ENCODE measurements around the gene SUCLG1.

DNA sequence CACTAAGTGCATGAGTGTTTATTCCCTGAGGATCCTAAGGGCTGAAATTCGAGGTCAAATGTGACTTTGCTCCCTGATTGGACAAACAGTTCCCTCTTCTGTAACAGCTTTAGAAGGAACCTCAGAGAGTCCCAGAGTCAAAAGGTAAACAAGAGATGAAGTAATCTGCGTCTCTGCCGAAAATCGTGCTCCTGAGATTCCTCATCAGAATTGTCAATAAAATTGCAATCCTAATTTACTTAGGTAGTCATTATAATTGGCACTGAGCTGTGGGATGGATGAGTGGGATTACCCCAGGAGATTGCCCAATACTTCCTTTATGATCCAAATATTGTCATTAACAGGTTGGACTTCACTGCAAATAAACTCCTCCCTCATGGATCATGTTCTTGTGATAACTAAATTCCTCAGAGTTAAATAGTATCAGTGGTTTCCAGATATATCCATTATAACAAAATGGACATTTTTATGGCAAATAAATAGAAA lies 907 bp upstream of the SUCLG1 start:
- TF ChIP-seq MEF2A (IDR thresholded peaks at IDR 0.05; ENCODE audit: borderline replicate concordance, low read depth) (no peak), RAD21 (IDR thresholded peaks at IDR 0.05; ENCODE audit: low read length) (no peak), EP300 (IDR thresholded peaks at IDR 0.05; ENCODE audit: borderline replicate concordance in 1 of 2, low read depth in 1 of 2, low read length in 1 of 2) (no peak), YY1 (IDR thresholded peaks at IDR 0.05; ENCODE audit: low read depth) (no peak), CHD2 (IDR thresholded peaks at IDR 0.05; ENCODE audit: low read length, partially characterized antibody) (no peak), NFIC (IDR thresholded peaks at IDR 0.05; ENCODE audit: borderline replicate concordance) (no peak), TAF1 (IDR thresholded peaks at IDR 0.05; ENCODE audit: borderline replicate concordance, low read depth, low read length) (no peak)
- TF ChIP-seq, protein P1, sequence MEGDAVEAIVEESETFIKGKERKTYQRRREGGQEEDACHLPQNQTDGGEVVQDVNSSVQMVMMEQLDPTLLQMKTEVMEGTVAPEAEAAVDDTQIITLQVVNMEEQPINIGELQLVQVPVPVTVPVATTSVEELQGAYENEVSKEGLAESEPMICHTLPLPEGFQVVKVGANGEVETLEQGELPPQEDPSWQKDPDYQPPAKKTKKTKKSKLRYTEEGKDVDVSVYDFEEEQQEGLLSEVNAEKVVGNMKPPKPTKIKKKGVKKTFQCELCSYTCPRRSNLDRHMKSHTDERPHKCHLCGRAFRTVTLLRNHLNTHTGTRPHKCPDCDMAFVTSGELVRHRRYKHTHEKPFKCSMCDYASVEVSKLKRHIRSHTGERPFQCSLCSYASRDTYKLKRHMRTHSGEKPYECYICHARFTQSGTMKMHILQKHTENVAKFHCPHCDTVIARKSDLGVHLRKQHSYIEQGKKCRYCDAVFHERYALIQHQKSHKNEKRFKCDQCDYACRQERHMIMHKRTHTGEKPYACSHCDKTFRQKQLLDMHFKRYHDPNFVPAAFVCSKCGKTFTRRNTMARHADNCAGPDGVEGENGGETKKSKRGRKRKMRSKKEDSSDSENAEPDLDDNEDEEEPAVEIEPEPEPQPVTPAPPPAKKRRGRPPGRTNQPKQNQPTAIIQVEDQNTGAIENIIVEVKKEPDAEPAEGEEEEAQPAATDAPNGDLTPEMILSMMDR (IDR thresholded peaks at IDR 0.05), result no peak
- TF ChIP-seq, protein P2, sequence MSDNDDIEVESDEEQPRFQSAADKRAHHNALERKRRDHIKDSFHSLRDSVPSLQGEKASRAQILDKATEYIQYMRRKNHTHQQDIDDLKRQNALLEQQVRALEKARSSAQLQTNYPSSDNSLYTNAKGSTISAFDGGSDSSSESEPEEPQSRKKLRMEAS (IDR thresholded peaks at IDR 0.05; ENCODE audit: low read depth), result no peak

Measured in SK-N-SH (cell line).